ENCODE results near the gene CPN1. TPM values are rescaled to one million over a fixed set of nuclear protein-coding genes. Genes with fewer than 3 reads are reported as not detected.
"Not testable (repeated sequence)": the region's sequence is repeated elsewhere in the genome, so short reads cannot be mapped to it uniquely, and the experiment has no call there.

Gene CPN1
- total RNA-seq (2014; rRNA removed; shearing (Covaris generic)): not detected in 2 replicates

GRCh38 chr10:100081075-100082001 lies at the start of gene CPN1:
Gene CPN1 (minus strand): TSS chr10:100081869. CDS start chr10:100081625, 244 bp downstream.
- DNase-seq (ENCODE audit: low read depth): no peak

- no peak for DNase-seq (ENCODE audit: low read depth)
Measured at GRCh38 chr10:100130831-100131230, 49.2 kb upstream of the CPN1 start.

DNA sequence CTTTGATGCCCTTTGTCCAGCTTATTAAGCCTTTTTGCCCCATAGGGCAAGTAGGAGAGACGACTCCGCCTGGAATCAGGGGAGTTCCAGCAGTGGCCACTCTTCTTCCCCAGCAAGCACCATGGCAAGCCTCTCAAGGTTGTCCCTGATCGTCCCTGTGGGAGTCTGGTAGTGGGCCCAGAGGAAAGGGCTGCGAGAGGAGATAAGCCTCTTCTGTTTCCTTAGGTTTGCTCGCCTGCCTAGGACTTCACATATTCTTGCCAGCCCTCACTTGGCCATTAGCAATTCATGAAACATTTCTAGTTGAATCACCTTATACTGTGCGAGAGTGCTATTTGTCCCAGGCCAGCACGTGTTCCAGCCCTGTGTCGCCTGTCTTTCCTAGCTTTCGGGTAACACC lies 47.8 kb upstream of the CPN1 start:
- no peak for DNase-seq (ENCODE audit: low read depth)

DNA sequence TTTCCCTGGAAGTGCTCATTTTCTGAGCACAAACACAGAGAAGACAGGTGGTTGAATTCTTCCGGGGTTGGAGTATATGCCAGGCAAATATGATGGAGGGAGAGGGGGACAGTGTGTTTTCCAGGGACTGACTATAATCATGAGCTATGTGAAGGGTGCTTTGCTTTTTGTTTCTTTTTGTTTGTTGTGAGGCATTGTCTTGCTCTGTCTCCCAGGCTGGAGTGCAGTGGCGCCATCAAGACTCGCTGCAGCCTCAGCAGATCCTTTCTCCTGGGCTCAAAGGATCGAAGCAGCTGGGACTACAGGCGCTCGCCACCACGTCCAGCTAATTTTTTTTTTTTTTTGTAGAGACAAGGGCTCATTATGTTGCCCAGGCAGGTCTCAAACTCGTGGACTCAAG lies 47.3 kb upstream of the CPN1 start:
- DNase-seq (ENCODE audit: low read depth): no peak

GRCh38 chr10:100125335-100125734 lies 43.7 kb upstream of the CPN1 start:
- not testable (repeated sequence) for DNase-seq (ENCODE audit: low read depth)

GRCh38 chr10:100124097-100124496 lies 42.4 kb upstream of the CPN1 start:
- no peak for DNase-seq (ENCODE audit: low read depth)

GRCh38 chr10:100122780-100123179 lies 41.1 kb upstream of the CPN1 start:
- DNase-seq (ENCODE audit: low read depth): no peak

GRCh38 chr10:100120550-100120949 lies 38.9 kb upstream of the CPN1 start:
- no peak for DNase-seq (ENCODE audit: low read depth)

- DNase-seq (ENCODE audit: low read depth): no peak
Measured at GRCh38 chr10:100119726-100120125, 38.1 kb upstream of the CPN1 start.

- no peak for DNase-seq (ENCODE audit: low read depth)
Measured at GRCh38 chr10:100114976-100115770, 33.5 kb upstream of the CPN1 start.

GRCh38 chr10:100114460-100114859 lies 32.8 kb upstream of the CPN1 start:
- no peak for DNase-seq (ENCODE audit: low read depth)

- DNase-seq (ENCODE audit: low read depth): no peak
Measured at GRCh38 chr10:100109670-100110069, 28.0 kb upstream of the CPN1 start.

- DNase-seq (ENCODE audit: low read depth): no peak
Measured at GRCh38 chr10:100106865-100107264, 25.2 kb upstream of the CPN1 start.

DNA sequence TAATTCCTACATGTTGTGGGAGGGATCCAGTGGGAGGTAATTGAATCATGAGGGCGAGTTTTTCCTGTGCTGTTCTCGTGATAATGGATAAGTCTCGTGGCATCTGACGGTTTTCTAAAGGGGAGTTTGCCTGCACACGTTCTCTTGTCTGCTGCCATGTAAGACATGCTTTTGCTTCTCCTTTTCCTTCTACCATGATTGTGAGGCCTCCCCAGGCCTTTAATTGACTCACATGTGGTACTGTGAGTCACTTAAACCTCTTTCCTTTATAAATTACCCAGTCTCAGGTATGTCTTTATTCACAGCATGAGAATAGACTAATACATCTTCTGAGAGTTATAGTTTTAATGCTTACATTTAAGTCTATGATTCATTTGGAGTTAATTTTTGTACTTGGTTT lies 22.6 kb upstream of the CPN1 start:
- DNase-seq (ENCODE audit: low read depth): no peak

DNA sequence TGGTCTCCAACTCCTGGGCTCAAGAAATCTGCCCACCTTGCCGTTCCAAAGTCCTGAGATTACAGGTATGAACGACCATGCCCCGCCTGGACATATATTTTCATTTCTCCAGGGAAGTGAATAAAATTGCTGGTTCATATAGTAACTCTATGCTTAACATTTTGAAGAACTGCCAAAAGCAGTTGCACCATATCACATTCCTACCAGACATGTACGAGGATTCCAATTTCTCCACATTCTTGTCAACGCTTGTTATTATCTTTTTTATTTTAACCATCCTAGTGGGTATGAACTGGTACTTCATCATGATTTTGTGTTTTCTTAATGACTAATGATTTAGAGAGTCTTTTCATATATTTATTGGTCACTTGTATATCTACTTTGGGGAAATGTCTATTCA lies 21.9 kb upstream of the CPN1 start:
- DNase-seq (ENCODE audit: low read depth): no peak

DNA sequence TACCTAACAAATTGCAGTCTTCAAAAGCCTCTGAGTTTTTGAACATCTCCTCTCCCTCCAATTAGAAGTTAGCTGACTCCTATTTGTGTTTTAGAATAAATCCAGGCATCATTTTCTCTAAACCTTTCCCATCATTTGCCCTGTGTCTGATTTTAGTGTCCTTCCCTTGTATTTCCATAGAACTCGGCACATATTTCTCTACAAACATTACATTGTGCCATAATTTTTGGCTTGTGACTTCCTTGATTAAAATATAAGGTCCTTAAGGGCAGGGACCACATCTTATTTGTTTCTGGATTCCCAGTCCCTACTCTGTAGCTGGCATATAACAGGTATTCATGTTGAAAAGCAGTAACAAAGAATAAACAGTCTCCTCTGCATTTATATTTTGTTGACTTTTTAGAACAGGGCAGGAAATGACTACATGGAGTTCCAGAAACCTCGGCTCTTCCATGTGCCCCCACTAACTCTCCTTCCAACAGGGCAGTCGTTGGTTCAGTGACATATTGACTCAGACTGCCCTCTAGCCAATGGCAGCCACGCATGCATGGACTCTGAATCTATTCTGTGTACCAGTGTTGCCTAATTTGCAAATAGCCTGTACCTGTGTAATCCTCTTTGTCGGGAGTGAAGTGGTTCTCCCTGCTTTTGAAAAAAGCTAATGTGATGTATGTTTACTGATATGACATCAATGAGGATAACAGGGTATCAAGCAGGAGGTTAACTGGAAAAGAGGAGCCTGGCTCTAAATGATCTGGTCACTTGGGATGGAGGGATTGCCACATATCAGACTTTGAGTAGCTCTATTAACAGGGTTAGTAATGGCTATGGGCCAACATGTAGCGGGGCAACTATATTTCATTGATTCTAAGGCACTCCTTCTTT lies 19.8 kb upstream of the CPN1 start:
- peak; percentile 29 for DNase-seq (ENCODE audit: low read depth)

DNA sequence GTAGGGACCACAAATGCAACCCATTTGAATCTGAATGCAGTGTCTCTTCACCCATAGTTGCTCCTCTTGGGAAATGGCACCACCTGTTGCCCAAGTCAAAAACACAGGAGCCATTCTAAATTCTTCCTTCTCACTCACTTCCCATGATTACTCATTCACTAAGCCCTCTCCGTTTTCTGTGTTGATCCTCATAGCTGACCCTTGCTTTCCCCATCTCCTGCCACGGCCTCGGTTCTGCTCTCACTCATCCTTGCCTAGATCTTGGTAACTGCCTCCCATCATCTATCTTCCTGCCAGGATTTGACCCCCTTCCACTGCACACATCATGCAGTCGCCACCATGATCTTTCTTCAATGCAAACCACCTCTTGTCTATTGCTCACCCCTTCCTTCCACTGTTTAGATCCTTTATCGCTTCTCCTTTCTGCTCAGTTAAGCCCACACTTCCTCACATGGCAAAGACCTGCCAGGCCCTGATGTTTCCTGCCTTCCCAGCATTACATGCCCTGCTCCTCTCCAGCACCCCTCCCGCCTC lies 19.0 kb upstream of the CPN1 start:
- DNase-seq (ENCODE audit: low read depth): peak; percentile 35

DNA sequence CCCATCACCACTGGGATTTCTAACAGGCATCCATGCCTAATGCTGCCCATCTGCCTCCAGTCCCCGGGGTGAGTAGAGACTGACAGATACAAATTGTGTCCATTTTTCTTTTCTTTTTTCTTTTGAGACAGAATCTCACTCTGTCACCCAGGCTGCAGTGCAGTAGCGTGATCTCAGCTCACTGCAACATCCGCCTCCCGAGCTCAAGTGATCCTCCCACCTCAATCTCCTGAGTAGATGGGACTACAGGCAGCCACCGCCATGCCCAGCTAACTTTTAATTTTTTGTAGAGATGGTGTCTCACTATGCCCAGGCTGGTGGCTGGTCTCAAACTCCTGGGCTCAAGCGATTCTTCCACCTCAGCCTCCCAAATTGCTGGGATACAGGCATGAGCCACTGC lies 7.6 kb upstream of the CPN1 start:
- DNase-seq (ENCODE audit: low read depth): no peak

DNA sequence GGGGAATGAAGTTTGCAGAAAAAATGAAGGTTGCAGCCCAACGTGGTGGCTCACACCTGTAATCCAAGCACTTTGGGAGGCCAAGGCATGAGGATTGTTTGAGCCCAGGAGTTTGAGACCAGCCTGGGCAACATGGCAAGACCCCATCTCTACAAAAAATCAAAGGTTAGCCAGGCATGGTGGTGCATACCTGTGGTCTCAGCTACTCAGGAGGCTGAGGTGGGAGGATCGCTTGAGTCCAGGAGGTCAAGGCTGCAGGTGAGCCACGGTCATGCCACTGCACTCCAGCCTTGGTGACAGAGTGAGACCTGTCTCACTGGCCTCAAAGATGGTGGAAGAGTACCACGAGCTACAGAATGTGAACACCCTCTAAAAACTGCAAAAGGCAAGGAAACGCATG lies 5.0 kb upstream of the CPN1 start:
- DNase-seq (ENCODE audit: low read depth): not testable (repeated sequence)

DNA sequence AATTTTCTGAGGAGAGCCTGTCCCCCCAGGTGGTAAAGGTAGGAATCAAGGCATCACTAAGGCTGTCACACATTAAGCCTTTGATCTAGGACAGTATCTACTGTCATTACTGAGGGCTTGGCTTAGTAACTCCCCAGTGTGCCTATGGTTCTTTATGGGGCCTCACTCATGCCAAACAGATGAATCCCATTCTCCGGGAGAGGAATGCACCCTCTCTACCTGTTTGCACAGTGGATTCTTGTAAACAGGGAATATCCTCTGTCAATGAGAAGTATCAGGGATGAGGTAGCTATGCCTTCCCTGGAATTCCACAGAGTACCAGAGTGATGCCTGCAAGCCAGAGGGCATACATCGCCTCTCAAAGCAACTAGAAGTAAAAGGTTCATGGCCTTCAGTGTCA lies 3.9 kb upstream of the CPN1 start:
- no peak for DNase-seq (ENCODE audit: low read depth)

DNA sequence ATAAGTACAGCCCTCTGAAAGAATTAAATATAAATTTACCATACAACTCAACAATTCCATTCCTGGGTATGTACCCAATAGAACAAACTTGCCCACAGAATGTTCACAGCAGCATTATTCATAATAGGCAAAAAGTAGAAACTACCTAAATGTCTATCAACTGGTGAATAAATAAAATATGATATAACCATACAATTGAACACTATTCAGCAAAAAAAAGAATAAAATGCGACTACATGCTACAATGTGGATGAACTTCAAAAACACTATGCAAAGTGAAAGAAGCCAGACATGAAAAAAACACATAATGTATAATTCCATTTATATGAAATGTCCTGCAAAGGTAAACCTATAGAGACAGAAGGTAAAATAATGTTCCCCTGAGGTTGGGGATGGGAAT lies 2.0 kb upstream of the CPN1 start:
- no peak for DNase-seq (ENCODE audit: low read depth)

GRCh38 chr10:100082276-100082675 lies 607 bp upstream of the CPN1 start:
- DNase-seq (ENCODE audit: low read depth): not testable (repeated sequence)

All from Daoy (cell line).